NCI-H146 (cell line): ENCODE data around the gene TNRC18.
"Not testable (repeated sequence)": the region's sequence is repeated elsewhere in the genome, so short reads cannot be mapped to it uniquely, and the experiment has no call there.

Source experiments
- DNase-seq: peaks from one replicate; lab custom pipeline; 2025; lab: John Stamatoyannopoulos, UW

TNRC18 gene

GRCh38 chr7:5267829-5268228 lies 155.8 kb downstream of the TNRC18 start:
- DNase-seq, result not testable (repeated sequence)

- no peak for DNase-seq
These were observed 157.2 kb downstream of the TNRC18 start for GRCh38 chr7:5266191-5267028.

- DNase-seq, result no peak
These were observed 158.1 kb downstream of the TNRC18 start for GRCh38 chr7:5265320-5266190.

GRCh38 chr7:5263066-5263465 lies 160.6 kb downstream of the TNRC18 start:
- DNase-seq, result not testable (repeated sequence)

- DNase-seq, result not testable (repeated sequence)
These were observed 163.0 kb downstream of the TNRC18 start for GRCh38 chr7:5260530-5261068.
